GM18502 (cell line): ENCODE measurements around the gene PHC2.

ENCODE experiments used
- ATAC-seq: cut with Tn5 transposase; IDR thresholded peaks from one replicate; pipeline ENCODE4 v1.9.1; 2021; ENCODE audit warnings: mild to moderate bottlenecking; ENCODE audit not compliant: unreplicated experiment, poor library complexity

Gene PHC2

DNA sequence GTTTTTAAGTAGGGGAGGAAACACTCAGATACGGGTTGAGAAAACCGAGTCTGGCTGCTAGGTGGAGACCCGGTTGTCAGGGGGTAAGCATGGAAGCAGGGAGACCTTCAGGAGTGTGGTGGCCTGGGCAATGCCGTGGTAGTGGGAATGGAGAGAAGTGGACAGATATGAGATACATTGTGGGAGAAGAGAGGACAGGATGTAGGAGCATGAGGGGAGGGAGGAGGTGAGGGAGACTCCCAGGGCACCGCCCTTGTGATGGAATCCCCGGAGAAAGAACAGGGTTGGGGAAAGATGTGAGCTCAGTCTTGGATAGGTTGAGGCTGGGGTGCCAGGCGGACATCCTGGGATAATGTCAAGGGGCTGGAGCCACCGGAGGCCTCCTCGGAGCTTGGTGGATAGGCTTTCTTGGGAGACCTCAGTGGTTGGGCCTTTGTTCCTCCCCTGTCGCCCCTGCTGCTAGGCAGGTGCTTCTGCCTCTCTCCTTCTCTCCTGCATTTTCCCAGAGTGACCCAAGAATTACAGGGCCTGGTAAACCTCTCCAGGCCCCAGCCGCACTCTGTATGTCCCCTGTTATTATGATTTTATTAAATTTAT is 153.3 kb downstream of the PHC2 start:
- ATAC-seq, result no peak

DNA sequence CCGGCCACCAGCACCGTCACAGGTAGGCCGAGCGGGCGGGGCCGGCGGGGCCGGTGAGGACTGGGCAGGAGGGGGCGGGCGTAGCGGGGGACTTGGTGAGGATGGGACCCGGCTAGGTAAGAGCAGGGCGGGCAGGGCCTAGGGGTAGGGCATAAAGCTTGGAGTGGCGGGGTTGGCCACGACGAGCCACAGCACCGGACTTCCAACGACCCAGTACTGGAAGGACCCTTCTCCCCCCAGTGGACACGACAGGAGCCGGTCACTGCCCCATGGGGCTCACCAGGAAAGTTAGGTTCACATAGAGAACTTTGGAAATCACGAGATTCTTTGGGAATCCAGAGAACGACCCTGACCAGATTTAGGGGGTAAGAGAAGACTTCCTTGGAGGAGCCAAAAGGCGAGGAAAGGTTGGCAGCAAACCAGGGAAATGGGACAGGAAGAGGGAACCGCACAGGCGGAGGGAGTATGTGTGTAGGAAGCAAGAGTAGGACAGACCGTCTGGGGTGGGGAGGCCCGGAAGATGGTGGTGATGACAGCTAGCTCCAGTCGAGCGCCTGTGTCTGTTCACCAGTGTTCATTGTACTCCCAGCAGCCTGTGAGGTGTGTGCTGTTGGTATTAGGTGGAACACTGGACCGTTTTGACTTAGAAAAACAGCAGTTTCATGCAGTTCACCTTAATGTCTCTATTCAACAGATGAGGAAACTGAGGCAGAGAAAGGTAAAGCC is 154.2 kb downstream of the PHC2 start:
- ATAC-seq, result no peak

DNA sequence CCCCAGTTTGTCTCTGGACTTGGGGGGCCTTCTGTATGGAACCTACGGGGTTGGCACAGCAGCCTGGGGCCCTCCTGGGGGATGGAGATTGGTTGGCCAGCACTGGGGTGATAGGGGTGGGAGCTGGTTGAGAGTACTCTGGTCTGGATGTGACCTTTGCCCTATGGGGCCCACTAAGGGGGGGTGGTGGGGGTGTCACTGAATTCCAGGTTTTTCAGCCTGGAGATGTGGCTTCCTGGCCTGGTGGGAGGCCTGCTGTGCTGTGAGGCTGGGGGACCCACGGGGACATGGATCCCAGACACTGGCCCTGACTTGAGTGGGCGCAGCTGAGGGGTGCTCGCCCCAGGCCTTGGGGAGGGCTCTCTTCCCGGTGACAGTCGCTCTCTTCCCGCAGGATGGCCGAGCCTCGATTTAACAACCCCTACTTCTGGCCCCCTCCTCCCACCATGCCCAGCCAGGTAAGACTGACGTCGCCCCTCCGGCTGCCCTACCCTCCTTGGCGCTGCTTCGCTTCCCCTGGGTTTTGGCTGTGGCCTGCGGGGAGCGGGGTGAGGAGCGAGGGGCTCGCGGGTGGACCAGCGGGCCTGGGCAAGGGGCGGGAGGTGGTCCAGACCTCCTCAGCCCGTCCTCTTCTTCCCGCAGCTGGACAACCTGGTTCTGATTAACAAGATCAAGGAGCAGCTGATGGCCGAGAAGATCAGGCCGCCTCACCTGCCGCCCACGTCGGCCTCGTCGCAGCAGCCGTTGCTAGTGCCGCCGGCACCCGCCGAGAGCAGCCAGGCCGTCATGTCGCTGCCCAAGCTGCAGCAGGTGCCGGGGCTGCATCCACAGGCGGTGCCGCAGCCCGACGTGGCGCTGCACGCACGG is 155.0 kb downstream of the PHC2 start:
- ATAC-seq, result no peak

DNA sequence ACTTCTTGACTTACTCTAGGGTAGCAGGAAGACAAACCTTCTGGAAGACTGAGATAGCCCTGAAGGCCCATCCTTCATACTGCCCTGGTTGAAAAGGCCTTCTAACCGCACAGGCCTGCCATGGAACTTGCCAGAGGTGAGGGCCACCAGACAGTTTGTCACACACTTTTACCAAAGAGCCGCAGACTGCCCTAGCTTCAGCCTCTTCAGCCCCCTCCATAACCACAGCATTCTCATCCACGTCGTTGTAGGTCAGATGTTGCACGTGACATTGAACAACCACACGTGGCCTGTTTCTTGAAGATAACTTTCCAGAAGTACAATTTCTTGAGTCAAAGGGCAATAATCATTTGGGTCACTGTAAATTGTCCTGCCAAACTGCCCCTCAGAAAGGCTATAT is 155.7 kb downstream of the PHC2 start:
- no peak for ATAC-seq

DNA sequence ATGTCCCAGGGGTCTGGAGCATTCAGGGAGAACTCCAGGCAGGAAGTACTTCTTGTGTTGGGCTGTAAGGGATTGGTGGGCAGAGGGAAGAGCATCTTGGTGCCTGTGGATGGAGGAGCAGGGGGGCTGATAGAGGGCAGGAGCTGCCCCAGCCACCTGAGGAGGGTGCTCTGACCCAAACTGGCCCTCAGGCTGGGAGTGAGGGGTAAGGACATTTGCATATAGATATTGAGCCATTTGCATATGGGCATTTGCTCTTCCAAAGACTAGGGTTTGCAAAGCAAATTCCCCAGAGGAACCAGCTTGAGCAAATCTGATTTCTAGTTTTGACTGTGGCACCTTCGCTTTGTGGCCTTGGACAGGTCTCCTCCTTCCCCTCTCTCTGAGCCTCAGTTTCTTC is 156.4 kb downstream of the PHC2 start:
- ATAC-seq, result no peak

DNA sequence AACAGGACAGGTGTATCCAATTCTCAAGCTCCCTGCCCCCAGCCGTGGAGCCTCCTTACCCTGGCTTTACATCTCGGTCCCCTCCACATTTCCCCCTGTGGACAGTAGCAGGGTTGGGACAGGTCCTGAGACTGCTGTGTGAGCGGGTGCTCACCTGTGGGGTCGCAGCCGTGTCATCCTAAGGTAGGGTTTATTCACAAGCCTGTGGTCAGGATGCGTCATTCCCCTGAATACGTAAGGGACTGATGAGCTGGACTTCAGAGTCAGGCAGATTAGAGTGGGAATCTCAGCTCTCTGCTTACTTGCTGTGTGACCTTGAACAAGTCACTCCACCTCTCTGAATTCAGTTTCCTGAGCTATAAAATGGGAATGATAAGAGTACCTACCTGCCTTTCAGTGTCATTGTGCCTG is 156.9 kb downstream of the PHC2 start:
- no peak for ATAC-seq
